Ectodermal cell (in vitro differentiated cells): Measurements from ENCODE around the gene HOXA5.

ENCODE experiments used
- H3K27ac ChIP-seq: 2 replicates; pipeline ENCODE4 v1.7.0; 2013; ENCODE audit warnings: mild to moderate bottlenecking, low read depth, low read length; ENCODE audit not compliant: insufficient read depth, poor library complexity, severe bottlenecking
- H3K27me3 ChIP-seq: 2 replicates; pipeline ENCODE4 v1.7.0; 2013; ENCODE audit warnings: mild to moderate bottlenecking, low read length; ENCODE audit not compliant: insufficient read depth, control insufficient read depth, poor library complexity, severe bottlenecking
- H3K36me3 ChIP-seq: one replicate; pipeline ENCODE4 v1.7.0; 2013; ENCODE audit warnings: low read length; ENCODE audit not compliant: control insufficient read depth, insufficient read depth
- H3K4me1 ChIP-seq: one replicate; pipeline ENCODE4 v1.7.0; 2013; ENCODE audit warnings: low read length; ENCODE audit not compliant: control insufficient read depth, insufficient read depth
- H3K4me3 ChIP-seq: 2 replicates; pipeline ENCODE4 v1.7.0; 2013; ENCODE audit warnings: low read depth, low read length, control low read depth; ENCODE audit not compliant: insufficient read depth
- H3K9me3 ChIP-seq: 2 replicates; pipeline ENCODE4 v1.7.0; 2013; ENCODE audit warnings: mild to moderate bottlenecking, low read length, moderate library complexity; ENCODE audit not compliant: control insufficient read depth
- WGBS, 2 experiments: methylation state at CpG; one replicate each; pipeline ENCODE4 v1.1.7; 2013; ENCODE audit warnings: missing lambda C conversion rate in 2 of 2; 5-methylcytosine and 5-hydroxymethylcytosine counted together

Gene HOXA5

GRCh38 chr7:27187475-27188385 is 44.2 kb upstream of the HOXA5 start:
- no peaks in the 10 kb centered on the region for H3K9me3 ChIP-seq
- no peaks in the 10 kb centered on the region for H3K4me1 ChIP-seq
- H3K4me3 ChIP-seq = no peak overlapping the region
- no peaks in the 10 kb centered on the region for H3K36me3 ChIP-seq
- WGBS, 2 experiments = 3 to 4% methylated on average over 46 of the region's 46 CpGs
- no peak overlapping the region for H3K27ac ChIP-seq
- peaks cover 100% of the 10 kb centered on the region for H3K27me3 ChIP-seq

- 18 to 32% methylated on average over 1 to 3 of the region's 4 CpGs for WGBS, 2 experiments
- Histone ChIP-seq H3K4me3 (no peak overlapping the region), H3K27me3 (peaks cover 100% of the 10 kb centered on the region)
Observed at GRCh38 chr7:27186668-27187474, 43.4 kb upstream of the HOXA5 start.

GRCh38 chr7:27185854-27186667 is 42.6 kb upstream of the HOXA5 start:
- Histone ChIP-seq H3K27ac (no peak overlapping the region), H3K36me3 (no peaks in the 10 kb centered on the region), H3K4me1 (no peaks in the 10 kb centered on the region), H3K9me3 (no peaks in the 10 kb centered on the region), H3K4me3 (no peak overlapping the region), H3K27me3 (peaks cover 100% of the 10 kb centered on the region)
- 4% methylated on average over 24 of the region's 24 CpGs for WGBS, 2 experiments

More at GRCh38 chr7:27186668-27187474, 43.4 kb upstream of the HOXA5 start:
- Histone ChIP-seq H3K9me3 (no peaks in the 10 kb centered on the region), H3K4me1 (no peaks in the 10 kb centered on the region), H3K27ac (no peak overlapping the region), H3K36me3 (no peaks in the 10 kb centered on the region)

GRCh38 chr7:27185013-27185853 is 41.8 kb upstream of the HOXA5 start, which contains the start of gene HOXA11:
TSS of gene HOXA11 (minus strand) at chr7:27185232. CDS start at chr7:27185144, 88 bp downstream.
- WGBS, 2 experiments = 4 to 7% methylated on average over 43 of the region's 43 CpGs
- Histone ChIP-seq H3K27me3 (peaks cover 100% of the 10 kb centered on the region), H3K27ac (no peak within 1 kb of the TSS)

GRCh38 chr7:27184337-27185012 is 41.0 kb upstream of the HOXA5 start:
- Histone ChIP-seq H3K27ac (no peak overlapping the region), H3K4me1 (no peaks in the 10 kb centered on the region), H3K4me3 (no peak overlapping the region), H3K27me3 (peaks cover 100% of the 10 kb centered on the region), H3K9me3 (no peaks in the 10 kb centered on the region), H3K36me3 (no peaks in the 10 kb centered on the region)
- 3% methylated on average over 72 of the region's 72 CpGs for WGBS, 2 experiments

More at GRCh38 chr7:27185013-27185853, 41.8 kb upstream of the HOXA5 start, which contains the start of gene HOXA11:
- Histone ChIP-seq H3K4me3 (no peak within 1 kb of the TSS), H3K36me3 (no peaks in the 10 kb centered on the region), H3K9me3 (no peaks in the 10 kb centered on the region), H3K4me1 (no peaks in the 10 kb centered on the region)

- Histone ChIP-seq H3K4me1 (no peaks in the 10 kb centered on the region), H3K27ac (no peak overlapping the region), H3K27me3 (peaks cover 100% of the 10 kb centered on the region), H3K4me3 (no peak overlapping the region), H3K36me3 (no peaks in the 10 kb centered on the region), H3K9me3 (no peaks in the 10 kb centered on the region)
- WGBS, 2 experiments = 3 to 5% methylated on average over 28 of the region's 30 CpGs
Observed at GRCh38 chr7:27183682-27184336, 40.3 kb upstream of the HOXA5 start.

GRCh38 chr7:27182861-27183681 is 39.6 kb upstream of the HOXA5 start:
- H3K27me3 ChIP-seq = peaks cover 100% of the 10 kb centered on the region
- 1 to 2% methylated on average over 39 of the region's 39 CpGs for WGBS, 2 experiments
- H3K4me1 ChIP-seq = no peaks in the 10 kb centered on the region
- no peaks in the 10 kb centered on the region for H3K36me3 ChIP-seq
- no peak overlapping the region for H3K4me3 ChIP-seq
- H3K9me3 ChIP-seq = no peaks in the 10 kb centered on the region
- H3K27ac ChIP-seq = no peak overlapping the region

GRCh38 chr7:27182285-27182841 is 38.9 kb upstream of the HOXA5 start:
- Histone ChIP-seq H3K36me3 (no peaks in the 10 kb centered on the region), H3K9me3 (no peaks in the 10 kb centered on the region), H3K4me3 (no peak overlapping the region), H3K27me3 (peaks cover 100% of the 10 kb centered on the region), H3K4me1 (no peaks in the 10 kb centered on the region), H3K27ac (no peak overlapping the region)
- 17 to 27% methylated on average over 4 of the region's 4 CpGs for WGBS, 2 experiments
